T-helper 2 cell treated with Interferon-gamma antibody and Interleukin-4, amounts not matched to agents 5 μg/mL and 100 μg/mL, for 36 hours (primary cell): ENCODE results near the gene IYD.

Source experiments
- DNase-seq: peaks from one replicate; pipeline ENCODE4 v3.0.0; 2021; ENCODE audit warnings: low spot score
- H3K27ac Mint-ChIP-seq: one replicate; pipeline ENCODE4 v1.8.0; 2021; ENCODE audit warnings: mild to moderate bottlenecking, mixed read lengths
- H3K27me3 Mint-ChIP-seq: one replicate; pipeline ENCODE4 v1.8.0; 2021; ENCODE audit warnings: low read depth, mixed read lengths
- H3K36me3 Mint-ChIP-seq: one replicate; pipeline ENCODE4 v1.8.0; 2021; ENCODE audit warnings: low read depth, mixed read lengths
- H3K4me1 Mint-ChIP-seq: one replicate; pipeline ENCODE4 v1.8.0; 2021; ENCODE audit warnings: low read depth, mixed read lengths
- H3K4me3 Mint-ChIP-seq: one replicate; pipeline ENCODE4 v1.8.0; 2022; ENCODE audit warnings: mild to moderate bottlenecking, moderate library complexity, mixed read lengths
- H3K9me3 Mint-ChIP-seq: one replicate; pipeline ENCODE4 v1.8.0; 2021; ENCODE audit warnings: mixed read lengths

Gene IYD

GRCh38 chr6:150417899-150418826 lies 49.4 kb downstream of the IYD start:
- Mint-ChIP-seq H3K9me3 (peaks cover 10% of the 10 kb centered on the region), H3K27me3 (peaks cover 32% of the 10 kb centered on the region), H3K4me3 (peak overlapping the region; percentile 73), H3K36me3 (no peaks in the 10 kb centered on the region), H3K27ac (peak overlapping the region; percentile 50), H3K4me1 (peaks cover 29% of the 10 kb centered on the region)
- DNase-seq: peak; percentile 74

GRCh38 chr6:150418827-150419594 lies 50.2 kb downstream of the IYD start:
- Mint-ChIP-seq H3K9me3 (peaks cover 10% of the 10 kb centered on the region), H3K27me3 (peaks cover 26% of the 10 kb centered on the region), H3K27ac (peak overlapping the region; percentile 19), H3K4me3 (peak overlapping the region; percentile 73), H3K36me3 (no peaks in the 10 kb centered on the region), H3K4me1 (peaks cover 29% of the 10 kb centered on the region)
- peak; percentile 12 for DNase-seq

GRCh38 chr6:150420428-150420827 lies 51.6 kb downstream of the IYD start:
- Mint-ChIP-seq H3K27ac (no peak overlapping the region), H3K4me3 (no peak overlapping the region), H3K36me3 (no peaks in the 10 kb centered on the region), H3K27me3 (peaks cover 15% of the 10 kb centered on the region), H3K4me1 (peaks cover 29% of the 10 kb centered on the region), H3K9me3 (peaks cover 10% of the 10 kb centered on the region)
- DNase-seq: no peak

- peaks cover 10% of the 10 kb centered on the region for H3K9me3 Mint-ChIP-seq
- no peak overlapping the region for H3K4me3 Mint-ChIP-seq
Measured at GRCh38 chr6:150420926-150421325, 52.1 kb downstream of the IYD start.

GRCh38 chr6:150425508-150425907 lies 56.7 kb downstream of the IYD start:
- Mint-ChIP-seq H3K4me1 (no peaks in the 10 kb centered on the region), H3K36me3 (no peaks in the 10 kb centered on the region)

More at GRCh38 chr6:150420926-150421325, 52.1 kb downstream of the IYD start:
- H3K4me1 Mint-ChIP-seq: peaks cover 26% of the 10 kb centered on the region
- no peak overlapping the region for H3K27ac Mint-ChIP-seq
- no peak for DNase-seq
- H3K36me3 Mint-ChIP-seq: no peaks in the 10 kb centered on the region
- H3K27me3 Mint-ChIP-seq: peaks cover 11% of the 10 kb centered on the region

GRCh38 chr6:150426198-150426597 lies 57.4 kb downstream of the IYD start:
- H3K36me3 Mint-ChIP-seq: no peaks in the 10 kb centered on the region
- no peaks in the 10 kb centered on the region for H3K4me1 Mint-ChIP-seq
- no peaks in the 10 kb centered on the region for H3K27me3 Mint-ChIP-seq
- H3K9me3 Mint-ChIP-seq: no peaks in the 10 kb centered on the region
- H3K27ac Mint-ChIP-seq: no peak overlapping the region
- no peak overlapping the region for H3K4me3 Mint-ChIP-seq
- no peak for DNase-seq

More at GRCh38 chr6:150425508-150425907, 56.7 kb downstream of the IYD start:
- Mint-ChIP-seq H3K9me3 (peaks cover 5% of the 10 kb centered on the region), H3K4me3 (no peak overlapping the region), H3K27me3 (peaks cover 3% of the 10 kb centered on the region), H3K27ac (no peak overlapping the region)
- DNase-seq: no peak

- H3K4me3 Mint-ChIP-seq: no peak overlapping the region
- no peaks in the 10 kb centered on the region for H3K27me3 Mint-ChIP-seq
- H3K9me3 Mint-ChIP-seq: no peaks in the 10 kb centered on the region
- H3K27ac Mint-ChIP-seq: no peak overlapping the region
- no peaks in the 10 kb centered on the region for H3K4me1 Mint-ChIP-seq
- DNase-seq: no peak
- H3K36me3 Mint-ChIP-seq: no peaks in the 10 kb centered on the region
Measured at GRCh38 chr6:150427037-150427602, 58.3 kb downstream of the IYD start.

- Mint-ChIP-seq H3K4me1 (no peaks in the 10 kb centered on the region), H3K27ac (no peak overlapping the region), H3K36me3 (no peaks in the 10 kb centered on the region), H3K4me3 (no peak overlapping the region), H3K9me3 (no peaks in the 10 kb centered on the region), H3K27me3 (no peaks in the 10 kb centered on the region)
- no peak for DNase-seq
Measured at GRCh38 chr6:150427843-150428242, 59.0 kb downstream of the IYD start.

DNA sequence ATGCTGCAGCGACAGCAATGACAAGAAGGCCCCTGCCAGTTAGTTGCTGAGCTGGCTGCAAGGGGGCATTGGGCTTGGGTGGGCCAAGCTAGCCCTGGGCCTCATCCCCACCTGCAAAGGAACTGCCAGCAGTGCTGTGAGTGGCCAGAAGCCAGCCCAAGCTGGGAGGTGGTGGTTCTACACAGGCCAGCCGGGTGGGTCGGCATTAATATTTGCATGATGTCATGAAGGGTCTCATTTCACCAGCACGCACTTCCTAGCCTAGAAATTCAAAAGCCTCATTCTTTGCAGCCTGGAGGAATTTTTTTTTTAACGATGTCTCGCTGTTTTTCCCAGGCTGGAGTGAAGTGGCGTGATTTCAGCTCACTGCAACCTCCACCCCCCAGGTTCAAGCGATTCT lies 62.0 kb downstream of the IYD start:
- H3K27me3 Mint-ChIP-seq: peaks cover 5% of the 10 kb centered on the region
- DNase-seq: no peak
- no peak overlapping the region for H3K4me3 Mint-ChIP-seq

GRCh38 chr6:150435360-150435759 lies 66.5 kb downstream of the IYD start:
- DNase-seq: no peak
- no peak overlapping the region for H3K27ac Mint-ChIP-seq
- no peaks in the 10 kb centered on the region for H3K36me3 Mint-ChIP-seq
- no peak overlapping the region for H3K4me3 Mint-ChIP-seq
- peaks cover 8% of the 10 kb centered on the region for H3K27me3 Mint-ChIP-seq
- H3K9me3 Mint-ChIP-seq: peaks cover under 1% of the 10 kb centered on the region
- H3K4me1 Mint-ChIP-seq: no peaks in the 10 kb centered on the region

More for the DNA sequence above, 62.0 kb downstream of the IYD start:
- Mint-ChIP-seq H3K36me3 (no peaks in the 10 kb centered on the region), H3K9me3 (no peaks in the 10 kb centered on the region), H3K27ac (no peak overlapping the region), H3K4me1 (no peaks in the 10 kb centered on the region)

DNA sequence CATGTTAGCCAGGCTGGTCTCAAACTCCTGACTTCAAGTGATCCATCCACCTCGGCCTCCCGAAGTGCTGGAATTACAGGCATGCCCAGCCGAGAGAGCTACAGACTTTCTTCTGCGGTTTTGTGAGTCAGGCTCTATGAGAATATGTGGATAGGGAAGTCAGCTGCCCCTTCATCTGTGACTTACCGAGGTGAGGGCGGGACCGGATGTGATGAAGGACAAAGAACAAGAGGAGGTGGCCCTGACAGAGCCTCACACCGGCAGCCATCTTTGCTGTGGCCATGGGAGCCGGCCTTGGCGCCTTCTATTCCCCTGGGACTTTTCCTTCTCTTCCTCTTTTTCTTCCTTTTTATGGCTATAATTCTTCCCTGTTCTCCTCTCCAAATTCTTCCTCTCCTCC lies 67.0 kb downstream of the IYD start:
- Mint-ChIP-seq H3K27ac (no peak overlapping the region), H3K4me3 (no peak overlapping the region), H3K4me1 (no peaks in the 10 kb centered on the region), H3K9me3 (peaks cover 4% of the 10 kb centered on the region), H3K36me3 (no peaks in the 10 kb centered on the region), H3K27me3 (peaks cover 8% of the 10 kb centered on the region)
- DNase-seq: no peak

DNA sequence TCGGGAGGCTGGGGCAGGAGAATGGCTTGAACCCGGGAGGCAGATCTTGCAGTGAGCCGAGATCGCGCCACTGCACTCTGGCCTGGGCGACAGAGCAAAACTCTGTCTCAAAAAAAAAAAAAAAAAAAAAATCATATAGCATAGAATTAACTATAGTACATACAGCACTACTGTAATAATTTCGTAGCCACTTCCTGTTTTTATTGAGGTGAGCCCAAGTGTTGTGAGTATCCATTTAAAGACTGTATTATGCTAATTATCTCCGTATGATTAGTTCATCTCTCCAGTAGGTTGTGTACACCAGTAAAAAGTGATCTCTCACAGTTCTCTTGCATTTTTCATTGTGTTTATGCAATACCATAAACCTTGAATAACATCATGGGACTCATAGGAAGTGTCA lies 70.6 kb downstream of the IYD start:
- Mint-ChIP-seq H3K27ac (no peak overlapping the region), H3K36me3 (no peaks in the 10 kb centered on the region), H3K27me3 (peaks cover 11% of the 10 kb centered on the region), H3K4me1 (no peaks in the 10 kb centered on the region), H3K9me3 (peaks cover 4% of the 10 kb centered on the region), H3K4me3 (no peak overlapping the region)
- no peak for DNase-seq

- H3K27me3 Mint-ChIP-seq: peaks cover 17% of the 10 kb centered on the region
- no peak for DNase-seq
- H3K27ac Mint-ChIP-seq: no peak overlapping the region
- no peaks in the 10 kb centered on the region for H3K4me1 Mint-ChIP-seq
- no peaks in the 10 kb centered on the region for H3K36me3 Mint-ChIP-seq
- peaks cover 4% of the 10 kb centered on the region for H3K9me3 Mint-ChIP-seq
- H3K4me3 Mint-ChIP-seq: no peak overlapping the region
Measured at GRCh38 chr6:150443621-150444020, 74.8 kb downstream of the IYD start.

- Mint-ChIP-seq H3K27me3 (peaks cover 17% of the 10 kb centered on the region), H3K4me3 (no peak overlapping the region), H3K27ac (no peak overlapping the region), H3K36me3 (no peaks in the 10 kb centered on the region), H3K9me3 (peaks cover 4% of the 10 kb centered on the region), H3K4me1 (no peaks in the 10 kb centered on the region)
- DNase-seq: no peak
Measured at GRCh38 chr6:150444308-150444707, 75.5 kb downstream of the IYD start.
